HCT116 (cell line): ENCODE results near the gene RHOBTB1. TPM values are rescaled to one million over a fixed set of nuclear protein-coding genes. Genes with fewer than 3 reads are reported as not detected.

Experiments used
- ATAC-seq: fragments of 200-7000 bp; cut with Tn5 transposase; 2 replicates; pipeline ENCODE4 v1.9.1; 2020; ENCODE audit warnings: mild to moderate bottlenecking, moderate library complexity
- BruUV-seq: library from RNA; stranded (reverse); fragments of 400-500 nt; replicated peaks from 2 replicates; lab custom pipeline; 2021; lab: Mats Ljungman, UMichigan
- CTCF ChIA-PET: fragments of 300-600 bp; sonication (Branson Sonifier 250); formaldehyde crosslinking; loops from one replicate; lab custom pipeline; 2021; ENCODE audit warnings: antibody characterized with exemption; lab: Charles Lee
- POLR2A ChIA-PET: fragments of 300-600, 350-600 bp; sonication (Branson Sonifier 250); formaldehyde crosslinking; loops from one replicate; lab custom pipeline; 2021; ENCODE audit warnings: antibody characterized with exemption; lab: Charles Lee
- RAD21 ChIA-PET, 2 experiments: fragments of 300-600 bp; sonication (Branson Sonifier 250); formaldehyde crosslinking; loops; one replicate each; lab custom pipeline; 2023; ENCODE audit warnings: low total read pairs in 2 of 2; ENCODE audit not compliant: uncharacterized antibody in 2 of 2, unreplicated experiment in 2 of 2, low non-redundant PET in 1 of 2; lab: Charles Lee
- DNase-seq: peaks from one replicate; pipeline ENCODE4 v3.0.0-alpha.2; 2010; ENCODE audit warnings: low read depth, low spot score
- H2AFZ ChIP-seq: fragments of 200-600 bp; shearing (Covaris generic), sonication (generic); 2 replicates; pipeline ENCODE4 v1.6.1; 2017; ENCODE audit warnings: low read depth, mixed run types, mixed read lengths, antibody characterized with exemption, low read length; ENCODE audit not compliant: poor library complexity, severe bottlenecking
- H3K27ac ChIP-seq: 2 replicates; pipeline ENCODE4 v1.5.1; 2012; ENCODE audit warnings: low read depth, low read length
- H3K27me3 ChIP-seq: fragments of 200-600 bp; sonication (generic); 2 replicates; pipeline ENCODE4 v1.6.1; 2016; ENCODE audit warnings: mixed run types, low read length, mixed read lengths; ENCODE audit not compliant: insufficient read depth
- H3K36me3 ChIP-seq, 2 experiments: fragments of 200-500 bp in 1 of 2; fragments of 200-600 bp in 1 of 2; sonication (Bioruptor generic) in 1 of 2; sonication (generic) in 1 of 2; 2 replicates each; pipeline versions ENCODE4 v1.5.1 to v1.6.1; 2014 to 2016; ENCODE audit warnings: low read length in 2 of 2, inconsistent platforms in 1 of 2, mixed read lengths in 1 of 2, mixed run types in 1 of 2; ENCODE audit not compliant: insufficient read depth in 2 of 2, control insufficient read depth in 1 of 2
- H3K4me1 ChIP-seq, 2 experiments: fragments of 200-600 bp in 1 of 2; sonication (generic) in 1 of 2; 2 replicates each; pipeline versions ENCODE4 v1.5.1 to v1.6.1; 2012 to 2017; ENCODE audit warnings: low read length in 2 of 2, inconsistent platforms in 1 of 2, mild to moderate bottlenecking in 1 of 2, mixed read lengths in 1 of 2, mixed run types in 1 of 2, moderate library complexity in 1 of 2; ENCODE audit not compliant: insufficient read depth in 2 of 2, control insufficient read depth in 1 of 2
- H3K4me2 ChIP-seq: fragments of 200-600 bp; sonication (generic); 2 replicates; pipeline ENCODE4 v1.6.1; 2017; ENCODE audit warnings: mixed run types, low read length, mixed read lengths
- H3K4me3 ChIP-seq, 2 experiments: fragments of 200-600 bp in 1 of 2; sonication (generic) in 1 of 2; replicated peaks in 1 of 2; 2 replicates each; pipeline ENCODE4 v1.5.1; 2011 to 2016; ENCODE audit warnings: low read length in 2 of 2, control low read depth in 1 of 2, low read depth in 1 of 2, mild to moderate bottlenecking in 1 of 2, mixed read lengths in 1 of 2, mixed run types in 1 of 2
- H3K79me2 ChIP-seq: fragments of 200-600 bp; sonication (generic); 2 replicates; pipeline ENCODE4 v1.6.1; 2017; ENCODE audit warnings: mild to moderate bottlenecking, mixed run types, low read length, moderate library complexity, mixed read lengths; ENCODE audit not compliant: insufficient read depth
- H3K9ac ChIP-seq: fragments of 200-600 bp; sonication (generic); 2 replicates; pipeline ENCODE4 v1.6.1; 2016; ENCODE audit warnings: low read length, mixed read lengths
- H3K9me2 ChIP-seq: fragments of 200-600 bp; sonication (generic), shearing (Covaris generic); 2 replicates; pipeline ENCODE4 v1.6.1; 2017; ENCODE audit warnings: mixed run types, mild to moderate bottlenecking, moderate library complexity; ENCODE audit not compliant: insufficient read depth
- H3K9me3 ChIP-seq, 2 experiments: fragments of 200-500 bp in 1 of 2; fragments of 200-600 bp in 1 of 2; sonication (Bioruptor generic) in 1 of 2; sonication (generic) in 1 of 2; 2 replicates each; pipeline ENCODE4 v1.6.1; 2014 to 2017; ENCODE audit warnings: low read length in 2 of 2, mixed read lengths in 2 of 2, inconsistent platforms in 1 of 2, low read depth in 1 of 2, mild to moderate bottlenecking in 1 of 2, mixed run types in 1 of 2, moderate library complexity in 1 of 2; ENCODE audit not compliant: control insufficient read depth in 1 of 2, insufficient read depth in 1 of 2
- H4K20me1 ChIP-seq: fragments of 200-600 bp; sonication (generic), shearing (Covaris generic); 2 replicates; pipeline ENCODE4 v1.6.1; 2017; ENCODE audit warnings: mixed run types, mild to moderate bottlenecking, moderate library complexity; ENCODE audit not compliant: insufficient read depth
- CEBPB ChIP-seq: IDR thresholded peaks from 2 replicates; pipeline ENCODE4 v1.6.1; 2012; ENCODE audit warnings: low read depth
- EGR1 ChIP-seq: IDR thresholded peaks from 2 replicates; pipeline ENCODE4 v1.6.1; 2012; ENCODE audit warnings: low read depth
- ELF1 ChIP-seq: IDR thresholded peaks from 2 replicates; pipeline ENCODE4 v1.6.1; 2012; ENCODE audit warnings: low read depth, borderline replicate concordance
- JUND ChIP-seq: IDR thresholded peaks from 2 replicates; pipeline ENCODE4 v1.6.1; 2012
- POLR2AphosphoS5 ChIP-seq: IDR thresholded peaks from 2 replicates; pipeline ENCODE4 v1.6.1; 2011; ENCODE audit warnings: mild to moderate bottlenecking, low read depth, low read length, moderate library complexity
- ZFX ChIP-seq: fragments of 450-650 bp; IDR thresholded peaks from 2 replicates; pipeline ENCODE4 v1.6.1; 2017
- ZNF274 ChIP-seq: fragments of 200-500 bp; sonication (Bioruptor generic); IDR thresholded peaks from 2 replicates; pipeline ENCODE4 v1.6.1; 2014; ENCODE audit warnings: mild to moderate bottlenecking, low read depth, low read length, inconsistent platforms
- intact Hi-C: fragments of 100-400 bp; cut with micrococcal nuclease; formaldehyde crosslinking; loops from 2 replicates; pipeline ENCODE4 v1.10.0; 2022
- total RNA-seq: library from RNA; stranded (reverse); gene quantifications from one replicate; pipeline ENCODE4 v1.2.1, GENCODE V29; 2021; ENCODE audit not compliant: unreplicated experiment
- TF ChIP-seq, protein P1 (sequence below): IDR thresholded peaks from 2 replicates; pipeline ENCODE4 v1.6.1; 2011; ENCODE audit warnings: mild to moderate bottlenecking, low read length, moderate library complexity; ENCODE audit not compliant: insufficient replicate concordance; ENCODE audit errors: extremely low read depth
- TF ChIP-seq, protein P2 (sequence below): IDR thresholded peaks from 2 replicates; pipeline ENCODE4 v1.6.1; 2012
- TF ChIP-seq, protein P3 (sequence below): IDR thresholded peaks from 2 replicates; pipeline ENCODE4 v1.6.1; 2012
- TF ChIP-seq, protein P4 (sequence below), 3 experiments: fragments of 200-600 bp in 1 of 3; sonication (generic) in 1 of 3; IDR thresholded peaks in 2 of 3; conservative IDR thresholded peaks in 1 of 3; 2 replicates each; pipeline ENCODE4 v1.5.1; 2012 to 2017; ENCODE audit warnings: low read depth in 2 of 3, low read length in 2 of 3, antibody characterized with exemption in 1 of 3, borderline replicate concordance in 1 of 3, control low read depth in 1 of 3, mild to moderate bottlenecking in 1 of 3, mixed read lengths in 1 of 3, mixed run types in 1 of 3, moderate library complexity in 1 of 3; ENCODE audit not compliant: insufficient read depth in 1 of 3

Gene RHOBTB1
- total RNA-seq, 1 experiment from 2014 or later = 1.6 TPM

DNA sequence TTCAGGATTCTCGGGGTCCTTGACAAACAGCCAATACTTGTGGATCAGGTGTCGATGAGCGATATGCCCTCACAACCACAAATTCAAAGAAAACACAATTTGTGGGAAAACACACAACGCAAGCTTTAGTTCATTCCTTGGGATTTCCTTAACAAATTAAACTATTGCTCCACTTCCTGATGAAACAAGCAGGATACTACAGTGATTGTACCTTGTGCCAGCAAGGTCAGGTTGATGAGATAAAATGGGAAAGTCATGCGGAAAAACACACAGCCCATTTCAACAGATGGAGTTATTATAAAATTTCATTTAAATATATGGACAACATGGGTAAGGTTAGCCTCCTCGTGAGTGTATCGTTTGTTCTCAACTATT lies 8.8 kb upstream of the RHOBTB1 start (continued):
- TF ChIP-seq ELF1 (no peak), CEBPB (no peak), POLR2AphosphoS5 (no peak), JUND (no peak), ZFX (no peak)
- TF ChIP-seq, protein P1, sequence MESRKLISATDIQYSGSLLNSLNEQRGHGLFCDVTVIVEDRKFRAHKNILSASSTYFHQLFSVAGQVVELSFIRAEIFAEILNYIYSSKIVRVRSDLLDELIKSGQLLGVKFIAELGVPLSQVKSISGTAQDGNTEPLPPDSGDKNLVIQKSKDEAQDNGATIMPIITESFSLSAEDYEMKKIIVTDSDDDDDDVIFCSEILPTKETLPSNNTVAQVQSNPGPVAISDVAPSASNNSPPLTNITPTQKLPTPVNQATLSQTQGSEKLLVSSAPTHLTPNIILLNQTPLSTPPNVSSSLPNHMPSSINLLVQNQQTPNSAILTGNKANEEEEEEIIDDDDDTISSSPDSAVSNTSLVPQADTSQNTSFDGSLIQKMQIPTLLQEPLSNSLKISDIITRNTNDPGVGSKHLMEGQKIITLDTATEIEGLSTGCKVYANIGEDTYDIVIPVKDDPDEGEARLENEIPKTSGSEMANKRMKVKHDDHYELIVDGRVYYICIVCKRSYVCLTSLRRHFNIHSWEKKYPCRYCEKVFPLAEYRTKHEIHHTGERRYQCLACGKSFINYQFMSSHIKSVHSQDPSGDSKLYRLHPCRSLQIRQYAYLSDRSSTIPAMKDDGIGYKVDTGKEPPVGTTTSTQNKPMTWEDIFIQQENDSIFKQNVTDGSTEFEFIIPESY = no peak

DNA sequence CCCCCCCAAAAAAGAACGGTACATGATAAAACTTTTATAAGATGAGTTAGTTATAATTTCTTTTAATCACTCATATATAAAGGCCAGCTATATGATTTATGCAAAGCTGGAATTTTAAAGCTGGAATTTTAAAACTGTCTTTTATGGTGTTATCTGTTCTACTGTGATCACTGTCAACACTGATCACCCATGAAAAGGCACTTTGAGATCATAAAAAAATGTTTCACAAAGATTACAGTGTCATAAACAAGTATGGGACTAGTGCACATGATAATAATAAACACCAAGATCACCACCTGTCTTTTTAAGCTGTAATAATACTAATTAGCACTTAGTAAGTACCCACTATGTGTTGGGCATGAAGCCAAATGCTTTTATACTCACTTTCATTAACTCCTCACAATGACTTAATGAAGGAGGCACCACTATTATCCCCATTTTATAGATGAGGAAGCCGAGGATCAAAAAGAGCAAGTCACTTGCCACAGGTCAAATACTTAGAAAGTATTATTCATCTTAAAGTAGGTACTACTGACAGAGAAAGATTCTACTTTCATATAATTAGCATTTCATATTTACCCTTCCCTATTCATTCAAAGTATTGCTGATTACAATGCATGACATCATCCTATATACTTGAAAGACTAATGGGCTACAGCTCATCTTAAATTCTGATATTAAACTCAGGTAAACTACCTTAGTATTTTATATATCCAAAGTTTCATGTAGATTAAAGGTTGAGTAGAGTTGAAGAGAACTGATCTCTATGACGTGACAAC lies 8.3 kb upstream of the RHOBTB1 start:
- no peaks in the 10 kb centered on the region for H3K9me3 ChIP-seq
- no peaks in the 10 kb centered on the region for H3K9me2 ChIP-seq
- H4K20me1 ChIP-seq = no peaks in the 10 kb centered on the region
- H3K27me3 ChIP-seq = no peaks in the 10 kb centered on the region
- no peak overlapping the region for H3K27ac ChIP-seq
- intact Hi-C loops = no loop called here
- H3K4me2 ChIP-seq = no peak overlapping the region
- ChIA-PET POLR2A (no interaction called here), RAD21 (interaction anchor here in 1 of 2 experiments (0.6 kb wide), 1 partner anchor 36 kb away, joined by 7 read pairs; no protein-coding TSS in a partner anchor), CTCF (interaction anchor here (1.2 kb wide), 2 partner anchors 12 kb away, joined by 3 to 4 read pairs; no protein-coding TSS in a partner anchor)
- no peak overlapping the region for H3K9ac ChIP-seq
- BruUV-seq = no TSS peak
- ATAC-seq = no peak
- H3K4me3 ChIP-seq = no peak overlapping the region
- no peak for DNase-seq
- H3K79me2 ChIP-seq = no peaks in the 10 kb centered on the region
- TF ChIP-seq, protein P2, sequence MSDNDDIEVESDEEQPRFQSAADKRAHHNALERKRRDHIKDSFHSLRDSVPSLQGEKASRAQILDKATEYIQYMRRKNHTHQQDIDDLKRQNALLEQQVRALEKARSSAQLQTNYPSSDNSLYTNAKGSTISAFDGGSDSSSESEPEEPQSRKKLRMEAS = no peak
- TF ChIP-seq ZFX (no peak), EGR1 (no peak), CEBPB (no peak), ZNF274 (no peak)
- TF ChIP-seq, protein P3, sequence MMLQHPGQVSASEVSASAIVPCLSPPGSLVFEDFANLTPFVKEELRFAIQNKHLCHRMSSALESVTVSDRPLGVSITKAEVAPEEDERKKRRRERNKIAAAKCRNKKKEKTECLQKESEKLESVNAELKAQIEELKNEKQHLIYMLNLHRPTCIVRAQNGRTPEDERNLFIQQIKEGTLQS = no peak
- TF ChIP-seq, protein P1 = no peak
- TF ChIP-seq, protein P4, sequence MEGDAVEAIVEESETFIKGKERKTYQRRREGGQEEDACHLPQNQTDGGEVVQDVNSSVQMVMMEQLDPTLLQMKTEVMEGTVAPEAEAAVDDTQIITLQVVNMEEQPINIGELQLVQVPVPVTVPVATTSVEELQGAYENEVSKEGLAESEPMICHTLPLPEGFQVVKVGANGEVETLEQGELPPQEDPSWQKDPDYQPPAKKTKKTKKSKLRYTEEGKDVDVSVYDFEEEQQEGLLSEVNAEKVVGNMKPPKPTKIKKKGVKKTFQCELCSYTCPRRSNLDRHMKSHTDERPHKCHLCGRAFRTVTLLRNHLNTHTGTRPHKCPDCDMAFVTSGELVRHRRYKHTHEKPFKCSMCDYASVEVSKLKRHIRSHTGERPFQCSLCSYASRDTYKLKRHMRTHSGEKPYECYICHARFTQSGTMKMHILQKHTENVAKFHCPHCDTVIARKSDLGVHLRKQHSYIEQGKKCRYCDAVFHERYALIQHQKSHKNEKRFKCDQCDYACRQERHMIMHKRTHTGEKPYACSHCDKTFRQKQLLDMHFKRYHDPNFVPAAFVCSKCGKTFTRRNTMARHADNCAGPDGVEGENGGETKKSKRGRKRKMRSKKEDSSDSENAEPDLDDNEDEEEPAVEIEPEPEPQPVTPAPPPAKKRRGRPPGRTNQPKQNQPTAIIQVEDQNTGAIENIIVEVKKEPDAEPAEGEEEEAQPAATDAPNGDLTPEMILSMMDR (IDR thresholded peaks at IDR 0.05 in 2 of 3, conservative IDR thresholded peaks at IDR 0.05 in 1 of 3; ENCODE audit: borderline replicate concordance in 1 of 3, insufficient read depth in 1 of 3, low read depth in 2 of 3, low read length in 2 of 3) = no peak
- no peak overlapping the region for H2AFZ ChIP-seq
- no peaks in the 10 kb centered on the region for H3K36me3 ChIP-seq
- no peaks in the 10 kb centered on the region for H3K4me1 ChIP-seq
